Measurements from ENCODE around the gene MICU2. TPM values are rescaled to one million over a fixed set of nuclear protein-coding genes. Genes with fewer than 3 reads are reported as not detected.

The MICU2 gene
- total and polyA plus RNA-seq, 2 of the 13 experiments (the other 11 are each of a cell fraction or from before 2014, with no cell fraction given): 31.7 to 42.4 TPM

DNA sequence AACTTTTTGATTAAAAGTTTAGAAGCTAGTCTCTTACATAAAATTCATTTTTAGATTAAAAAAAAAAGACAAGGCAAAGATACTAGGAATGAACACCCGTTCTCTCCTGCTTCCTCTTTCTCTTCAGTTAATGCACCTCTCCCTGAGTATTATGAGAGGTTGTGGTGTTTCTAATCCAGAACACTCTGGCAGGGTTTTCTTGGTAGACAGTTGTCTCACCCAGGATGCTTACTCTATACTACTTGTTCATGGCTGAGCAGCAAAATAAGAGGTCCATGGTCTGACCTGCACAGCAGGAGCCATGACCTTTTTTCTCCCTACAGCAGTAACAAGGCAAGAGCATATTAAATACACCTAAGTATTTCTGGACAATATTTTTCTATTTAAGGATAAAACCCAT lies 62.0 kb downstream of the MICU2 start:
- no peaks in the 10 kb centered on the region for H3K27me3 ChIP-seq (ENCODE audit: control insufficient read depth in 1 of 2, insufficient read depth in 2 of 2, low read length in 2 of 2)
- no peaks in the 10 kb centered on the region for H4K20me1 ChIP-seq (ENCODE audit: insufficient read depth, low read length)
- TF ChIP-seq ZNF607 (CRISPR knock-in tag; IDR thresholded peaks at IDR 0.05; ENCODE audit: borderline replicate concordance) (no peak), HHEX (CRISPR knock-in tag; IDR thresholded peaks at IDR 0.05) (no peak), RORA (CRISPR knock-in tag; IDR thresholded peaks at IDR 0.05) (no peak), ZNF510 (CRISPR knock-in tag; IDR thresholded peaks at IDR 0.05; ENCODE audit: low read depth) (no peak), ZNF883 (CRISPR knock-in tag; IDR thresholded peaks at IDR 0.05; ENCODE audit: not compliant biosample characterization) (no peak), ZNF296 (CRISPR knock-in tag; conservative IDR thresholded peaks at IDR 0.05) (no peak), HOXD1 (CRISPR knock-in tag; IDR thresholded peaks at IDR 0.05) (no peak), ZNF747 (CRISPR knock-in tag; IDR thresholded peaks at IDR 0.05; ENCODE audit: borderline replicate concordance) (no peak), EEA1 (CRISPR knock-in tag; IDR thresholded peaks at IDR 0.05; ENCODE audit: borderline replicate concordance) (no peak), U2AF2 (IDR thresholded peaks at IDR 0.05; ENCODE audit: low read depth, low read length) (no peak), JARID2 (CRISPR knock-in tag; IDR thresholded peaks at IDR 0.05; ENCODE audit: insufficient replicate concordance) (no peak), EED (CRISPR knock-in tag; IDR thresholded peaks at IDR 0.05) (no peak), ZNF549 (CRISPR knock-in tag; IDR thresholded peaks at IDR 0.05) (no peak), ZNF121 (CRISPR knock-in tag; IDR thresholded peaks at IDR 0.05) (no peak), HNRNPUL1 (IDR thresholded peaks at IDR 0.05; ENCODE audit: low read depth, low read length) (no peak), ZFP37 (CRISPR knock-in tag; IDR thresholded peaks at IDR 0.05; ENCODE audit: borderline replicate concordance) (no peak), ZNF180 (CRISPR knock-in tag; IDR thresholded peaks at IDR 0.05; ENCODE audit: borderline replicate concordance, low read depth) (no peak), CEBPG (CRISPR knock-in tag; IDR thresholded peaks at IDR 0.05) (no peak), SIN3A (IDR thresholded peaks at IDR 0.05; ENCODE audit: borderline replicate concordance, low read depth, low read length) (no peak)
- TF ChIP-seq, protein P1, sequence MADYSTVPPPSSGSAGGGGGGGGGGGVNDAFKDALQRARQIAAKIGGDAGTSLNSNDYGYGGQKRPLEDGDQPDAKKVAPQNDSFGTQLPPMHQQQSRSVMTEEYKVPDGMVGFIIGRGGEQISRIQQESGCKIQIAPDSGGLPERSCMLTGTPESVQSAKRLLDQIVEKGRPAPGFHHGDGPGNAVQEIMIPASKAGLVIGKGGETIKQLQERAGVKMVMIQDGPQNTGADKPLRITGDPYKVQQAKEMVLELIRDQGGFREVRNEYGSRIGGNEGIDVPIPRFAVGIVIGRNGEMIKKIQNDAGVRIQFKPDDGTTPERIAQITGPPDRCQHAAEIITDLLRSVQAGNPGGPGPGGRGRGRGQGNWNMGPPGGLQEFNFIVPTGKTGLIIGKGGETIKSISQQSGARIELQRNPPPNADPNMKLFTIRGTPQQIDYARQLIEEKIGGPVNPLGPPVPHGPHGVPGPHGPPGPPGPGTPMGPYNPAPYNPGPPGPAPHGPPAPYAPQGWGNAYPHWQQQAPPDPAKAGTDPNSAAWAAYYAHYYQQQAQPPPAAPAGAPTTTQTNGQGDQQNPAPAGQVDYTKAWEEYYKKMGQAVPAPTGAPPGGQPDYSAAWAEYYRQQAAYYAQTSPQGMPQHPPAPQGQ (CRISPR knock-in tag; IDR thresholded peaks at IDR 0.05; ENCODE audit: borderline replicate concordance): no peak
- H3K4me1 ChIP-seq (ENCODE audit: insufficient read depth, low read length): peaks cover 27% of the 10 kb centered on the region
- in situ Hi-C loops (cut with HindIII; ENCODE audit: extremely low pct_ligation_motif_present, low pct_unique_long_range_greater_than_20kb) (no loop called here), intact Hi-C loops (cut with micrococcal nuclease; ENCODE audit: unreplicated experiment) (no loop called here)
- WGBS (ENCODE audit: low lambda C conversion rate): 100% methylated on average over 1 of the region's 1 CpG
- H3K9me3 ChIP-seq (ENCODE audit: low read length): no peaks in the 10 kb centered on the region
- H3K9ac ChIP-seq (ENCODE audit: insufficient read depth, low read depth, low read length): no peak overlapping the region
- no peak for DNase-seq (ENCODE audit: low spot score)
- H3K4me3 ChIP-seq (replicated peaks in 1 of 3; ENCODE audit: insufficient read depth in 1 of 3, low read depth in 2 of 3, low read length in 3 of 3): no peak overlapping the region
- peaks cover 3% of the 10 kb centered on the region for H3K79me2 ChIP-seq (ENCODE audit: insufficient read depth, low read length)
- H2AFZ ChIP-seq (ENCODE audit: low read length): no peak overlapping the region
- peaks cover 3 to 17% of the 10 kb centered on the region in 2 experiments; a peak in 4 of 5 replicates for H3K36me3 ChIP-seq (replicated peaks in 1 of 2; ENCODE audit: control insufficient read depth in 1 of 2, insufficient read depth in 2 of 2, low read length in 2 of 2)
- H3K27ac ChIP-seq (ENCODE audit: extremely low read length, insufficient read depth, low read length): no peak overlapping the region
- H3K4me2 ChIP-seq (ENCODE audit: low read depth, low read length): no peak overlapping the region
- ChIA-PET POLR2A (no interaction called here), CTCF (ENCODE audit: low intra/inter-chr PET ratio, low total read pairs) (no interaction called here)
- no peak for ATAC-seq
- no TSS peak for BruUV-seq (replicated peaks)
- FAIRE-seq: no peak

Measured in HepG2 (cell line).